ENCODE data around the gene KRTAP6-2.

- TF ChIP-seq, protein P1, sequence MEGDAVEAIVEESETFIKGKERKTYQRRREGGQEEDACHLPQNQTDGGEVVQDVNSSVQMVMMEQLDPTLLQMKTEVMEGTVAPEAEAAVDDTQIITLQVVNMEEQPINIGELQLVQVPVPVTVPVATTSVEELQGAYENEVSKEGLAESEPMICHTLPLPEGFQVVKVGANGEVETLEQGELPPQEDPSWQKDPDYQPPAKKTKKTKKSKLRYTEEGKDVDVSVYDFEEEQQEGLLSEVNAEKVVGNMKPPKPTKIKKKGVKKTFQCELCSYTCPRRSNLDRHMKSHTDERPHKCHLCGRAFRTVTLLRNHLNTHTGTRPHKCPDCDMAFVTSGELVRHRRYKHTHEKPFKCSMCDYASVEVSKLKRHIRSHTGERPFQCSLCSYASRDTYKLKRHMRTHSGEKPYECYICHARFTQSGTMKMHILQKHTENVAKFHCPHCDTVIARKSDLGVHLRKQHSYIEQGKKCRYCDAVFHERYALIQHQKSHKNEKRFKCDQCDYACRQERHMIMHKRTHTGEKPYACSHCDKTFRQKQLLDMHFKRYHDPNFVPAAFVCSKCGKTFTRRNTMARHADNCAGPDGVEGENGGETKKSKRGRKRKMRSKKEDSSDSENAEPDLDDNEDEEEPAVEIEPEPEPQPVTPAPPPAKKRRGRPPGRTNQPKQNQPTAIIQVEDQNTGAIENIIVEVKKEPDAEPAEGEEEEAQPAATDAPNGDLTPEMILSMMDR (IDR thresholded peaks at IDR 0.05; ENCODE audit: insufficient read depth, low read length), result no peak
- TF ChIP-seq REST (IDR thresholded peaks at IDR 0.05; ENCODE audit: insufficient replicate concordance, low read depth) (no peak), POLR2AphosphoS5 (IDR thresholded peaks at IDR 0.05; ENCODE audit: low read depth) (no peak), GABPA (IDR thresholded peaks at IDR 0.05; ENCODE audit: low read depth) (no peak)
Measured at GRCh38 chr21:30615199-30615598, 16.5 kb upstream of the KRTAP6-2 start.
